GM21367 (cell line): ENCODE results near the gene MUC5AC.

Experiments
- ATAC-seq: cut with Tn5 transposase; IDR thresholded peaks from one replicate; pipeline ENCODE4 v1.9.1; 2021; ENCODE audit not compliant: unreplicated experiment

Gene MUC5AC

GRCh38 chr11:1194231-1194976 lies 36.7 kb downstream of the MUC5AC start:
- no peak for ATAC-seq

GRCh38 chr11:1194977-1195681 lies 37.4 kb downstream of the MUC5AC start:
- no peak for ATAC-seq

GRCh38 chr11:1195682-1196515 lies 38.1 kb downstream of the MUC5AC start:
- no peak for ATAC-seq

DNA sequence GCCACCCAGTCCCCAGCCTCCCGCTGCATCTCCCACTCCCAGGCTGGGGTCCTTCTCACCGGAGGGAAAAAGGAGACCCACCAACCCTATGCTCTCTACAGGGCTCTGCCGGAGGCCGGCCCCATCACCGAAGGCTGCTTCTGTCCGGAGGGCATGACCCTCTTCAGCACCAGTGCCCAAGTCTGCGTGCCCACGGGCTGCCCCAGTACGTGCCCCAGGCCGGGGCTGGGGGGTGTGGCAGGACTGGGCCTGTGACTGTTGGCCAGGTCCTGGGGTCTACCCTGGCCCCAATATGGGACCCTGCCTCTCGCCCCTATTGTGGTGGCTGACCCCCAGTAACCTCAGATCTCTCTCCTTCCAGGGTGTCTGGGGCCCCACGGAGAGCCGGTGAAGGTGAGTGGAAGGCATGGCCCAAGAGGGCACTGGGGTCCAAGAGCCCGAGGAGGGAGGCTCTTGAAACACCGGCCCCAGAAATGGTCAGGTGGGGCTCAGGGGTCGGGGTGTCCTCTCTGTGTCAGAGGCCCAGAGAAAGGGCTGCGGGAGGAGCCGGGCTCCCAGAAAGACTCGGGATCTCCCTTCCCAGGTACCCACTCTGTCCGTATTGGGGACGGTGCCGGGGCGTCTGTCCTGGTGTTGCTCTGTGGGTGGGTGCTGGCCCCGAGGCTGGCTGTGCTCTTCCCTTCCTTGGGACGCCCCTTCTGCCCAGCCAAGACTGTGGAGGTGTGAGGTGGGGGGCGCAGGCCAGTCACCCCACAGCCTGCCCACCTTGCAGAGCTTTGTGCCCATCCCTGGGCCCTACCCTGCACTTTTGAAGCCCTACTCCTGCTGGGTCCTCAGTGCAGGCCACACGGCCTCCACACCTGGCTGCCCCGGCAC lies 39.0 kb downstream of the MUC5AC start:
- ATAC-seq, result no peak

GRCh38 chr11:1197431-1197885 lies 39.7 kb downstream of the MUC5AC start:
- ATAC-seq, result no peak

GRCh38 chr11:1197886-1198560 lies 40.3 kb downstream of the MUC5AC start:
- no peak for ATAC-seq

GRCh38 chr11:1198561-1199240 lies 40.9 kb downstream of the MUC5AC start:
- ATAC-seq, result no peak

DNA sequence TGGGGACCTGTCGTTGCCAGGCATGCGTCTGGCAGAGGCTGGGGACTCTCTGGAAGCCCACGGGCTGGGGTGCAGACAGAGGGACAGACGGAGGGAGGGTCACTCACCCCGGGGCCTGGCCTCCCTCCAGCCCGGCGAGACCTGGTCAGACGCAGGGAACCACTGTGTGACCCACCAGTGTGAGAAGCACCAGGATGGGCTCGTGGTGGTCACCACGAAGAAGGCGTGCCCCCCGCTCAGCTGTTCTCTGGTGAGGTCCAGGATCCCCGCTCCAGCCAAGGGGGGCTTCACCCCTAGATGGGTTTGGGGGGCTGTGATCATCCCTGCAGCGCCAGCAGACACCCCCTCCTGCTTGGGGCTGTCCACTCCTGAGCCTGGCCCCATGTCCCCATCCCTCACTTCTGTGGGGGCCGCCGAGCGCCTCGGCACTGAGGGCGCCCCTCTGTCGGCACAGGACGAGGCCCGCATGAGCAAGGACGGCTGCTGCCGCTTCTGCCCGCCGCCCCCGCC lies 41.5 kb downstream of the MUC5AC start:
- ATAC-seq, result no peak

DNA sequence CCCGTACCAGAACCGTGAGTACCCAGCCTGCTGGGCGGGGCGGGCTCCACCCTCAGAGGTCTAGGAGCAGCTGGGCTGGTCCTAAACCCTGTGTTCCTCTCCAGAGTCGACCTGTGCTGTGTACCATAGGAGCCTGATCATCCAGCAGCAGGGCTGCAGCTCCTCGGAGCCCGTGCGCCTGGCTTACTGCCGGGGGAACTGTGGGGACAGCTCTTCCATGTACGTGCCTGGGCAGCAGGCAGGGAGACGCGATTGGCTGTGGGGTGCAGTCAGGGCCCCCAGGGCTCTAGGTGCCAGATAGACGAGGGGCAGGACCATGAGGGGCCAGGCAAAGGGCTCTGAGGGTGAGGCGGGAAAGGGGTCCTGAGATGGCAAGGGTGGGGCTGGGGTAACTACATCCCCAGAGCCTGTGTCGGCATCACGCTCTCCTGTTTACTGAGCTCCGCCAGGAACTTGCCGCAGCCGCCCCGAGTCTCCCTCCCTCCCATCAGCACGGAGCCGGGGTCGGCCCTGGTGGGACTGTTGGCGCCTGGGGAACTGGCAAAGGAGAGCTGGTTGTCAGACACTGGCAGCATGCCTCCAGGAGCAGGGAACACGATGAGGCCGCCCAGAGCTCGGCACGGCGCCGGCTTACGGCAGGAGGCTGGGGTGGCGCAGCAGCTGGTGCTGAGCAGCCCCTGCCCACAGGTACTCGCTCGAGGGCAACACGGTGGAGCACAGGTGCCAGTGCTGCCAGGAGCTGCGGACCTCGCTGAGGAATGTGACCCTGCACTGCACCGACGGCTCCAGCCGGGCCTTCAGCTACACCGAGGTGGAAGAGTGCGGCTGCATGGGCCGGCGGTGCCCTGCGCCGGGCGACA lies 42.2 kb downstream of the MUC5AC start:
- no peak for ATAC-seq

DNA sequence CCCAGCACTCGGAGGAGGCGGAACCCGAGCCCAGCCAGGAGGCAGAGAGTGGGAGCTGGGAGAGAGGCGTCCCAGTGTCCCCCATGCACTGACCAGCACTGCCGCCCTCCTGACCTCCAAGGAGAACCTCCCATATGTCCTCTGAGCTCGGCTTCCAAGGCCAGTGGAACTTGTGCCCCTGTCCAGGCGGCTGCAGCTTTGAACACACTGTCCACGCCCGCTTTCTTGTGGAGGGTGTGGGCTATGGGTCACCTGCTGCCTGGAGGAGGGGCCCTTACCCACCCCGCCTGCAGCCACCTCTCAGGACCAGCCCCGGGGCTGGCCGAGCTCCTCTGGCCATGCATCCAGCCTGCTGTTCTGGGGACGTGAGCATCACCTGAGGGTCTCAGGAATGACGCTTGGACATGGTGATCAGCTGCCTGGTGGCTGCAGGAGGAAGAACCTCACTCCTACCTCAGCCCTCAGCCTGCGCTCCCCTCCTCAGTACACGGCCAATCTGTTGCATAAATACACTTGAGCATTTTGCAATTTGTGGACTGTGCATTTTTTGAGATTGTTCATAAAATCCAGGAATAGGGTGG lies 42.9 kb downstream of the MUC5AC start:
- no peak for ATAC-seq

DNA sequence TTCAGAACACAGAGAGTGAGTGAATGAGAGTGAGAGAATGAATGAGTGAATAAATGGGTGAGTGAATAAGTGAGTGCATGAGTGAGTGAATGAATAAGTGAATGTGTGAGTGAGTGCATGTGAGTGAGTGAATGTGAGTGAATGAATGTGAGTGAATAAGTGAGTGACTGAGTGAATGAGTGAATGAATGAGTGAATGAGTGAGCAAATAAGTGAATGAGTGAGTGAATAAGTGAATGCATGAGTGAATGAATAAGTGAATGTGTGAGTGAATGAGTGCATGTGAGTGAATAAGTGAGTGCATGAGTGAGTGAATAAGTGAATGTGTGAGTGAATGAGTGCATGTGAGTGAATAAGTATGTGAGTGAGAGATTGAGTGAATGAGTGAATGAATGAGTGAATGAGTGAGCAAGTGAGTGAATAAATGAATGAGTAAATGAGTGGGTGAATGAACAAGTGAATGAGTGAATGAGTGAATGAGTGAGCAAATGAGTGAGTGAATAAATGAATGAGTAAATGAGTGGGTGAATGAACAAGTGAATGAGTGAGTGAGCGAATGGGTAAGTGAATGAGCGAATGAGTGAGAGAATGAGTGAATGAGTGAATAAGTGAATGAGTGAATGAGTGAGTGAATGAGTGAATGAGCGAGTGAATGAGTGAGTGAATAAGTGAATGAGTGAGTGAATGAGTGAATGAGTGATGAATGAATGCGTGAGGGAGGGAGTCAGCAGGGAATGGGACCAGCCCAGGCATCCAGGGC lies 43.8 kb downstream of the MUC5AC start:
- ATAC-seq, result no peak

- ATAC-seq, result no peak
Observed at GRCh38 chr11:1202154-1202775, 44.5 kb downstream of the MUC5AC start.

DNA sequence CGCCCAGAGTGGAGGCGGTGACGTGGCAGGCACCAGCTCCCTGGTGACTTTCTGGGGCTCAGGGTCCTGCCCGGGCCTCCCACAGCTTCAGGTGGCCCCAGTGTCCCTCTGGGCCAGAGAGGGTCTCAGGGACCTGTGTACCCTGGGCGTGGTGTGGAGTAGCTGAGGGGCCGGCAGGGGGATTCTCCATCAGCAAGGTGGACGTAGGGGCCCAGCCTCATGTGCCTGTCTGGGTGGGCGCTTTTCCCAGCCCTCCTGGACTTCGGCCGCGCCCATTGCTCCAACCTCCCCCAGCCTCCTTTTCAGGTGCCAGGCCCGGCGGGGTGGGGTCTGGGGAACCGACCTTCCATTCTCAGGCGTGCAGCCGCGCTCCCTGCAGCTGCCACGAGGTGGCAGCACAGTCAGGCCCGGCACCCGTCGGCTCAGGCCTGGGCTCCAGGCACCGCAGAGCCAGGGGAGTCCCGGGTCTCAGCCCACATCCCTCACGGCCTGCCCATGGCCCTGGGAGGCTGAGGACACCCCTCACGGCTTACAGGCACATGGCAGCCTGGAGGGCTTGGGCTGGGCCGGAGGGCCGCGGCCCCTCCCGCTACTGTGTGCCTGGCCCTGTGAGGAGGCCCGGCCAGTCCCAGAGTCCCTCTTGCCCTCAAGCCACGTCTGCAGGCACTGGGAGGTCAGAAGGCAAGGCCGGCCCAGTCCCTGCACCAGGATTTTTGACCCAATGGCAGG lies 45.2 kb downstream of the MUC5AC start:
- no peak for ATAC-seq

DNA sequence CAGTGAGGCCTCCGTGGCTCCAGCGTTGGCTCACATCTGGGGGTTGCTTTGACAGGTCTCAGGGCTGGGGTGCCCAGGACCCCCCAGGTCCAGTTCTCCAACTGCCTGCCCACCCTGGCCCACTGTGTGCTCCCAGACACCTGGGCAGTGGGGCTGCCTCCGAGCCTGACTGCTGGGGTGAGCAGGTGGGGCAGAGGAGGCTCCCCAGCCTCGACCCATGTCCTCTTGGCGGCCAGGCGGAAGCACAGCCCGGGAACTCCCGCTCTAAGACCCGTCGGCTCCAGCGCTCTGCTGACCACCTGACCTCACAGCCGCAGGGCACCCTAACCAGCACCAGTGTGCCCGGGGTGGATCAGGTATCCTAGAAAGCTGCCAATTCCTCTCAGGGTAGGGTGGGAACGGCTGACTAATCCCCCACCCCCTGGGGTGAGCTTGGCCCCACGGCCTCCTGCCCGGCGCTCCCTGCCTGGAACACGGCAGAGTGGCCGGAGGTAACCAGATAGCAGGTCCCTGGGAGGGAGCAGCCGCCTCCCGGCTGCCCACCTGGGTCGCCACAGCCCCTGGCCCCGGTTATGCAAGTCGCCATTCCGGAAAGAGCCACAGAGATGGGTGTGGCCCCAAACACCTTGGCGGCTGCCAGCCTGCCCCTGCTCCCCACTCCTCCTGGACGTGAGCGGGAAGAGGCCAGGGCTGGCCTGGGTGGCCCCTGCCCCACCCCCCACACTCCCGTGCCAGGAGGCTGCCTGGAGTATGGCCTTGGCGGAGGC lies 45.9 kb downstream of the MUC5AC start:
- no peak for ATAC-seq

GRCh38 chr11:1204381-1205101 lies 46.8 kb downstream of the MUC5AC start:
- no peak for ATAC-seq
